Body of pancreas (tissue), 4 donors: ENCODE measurements around the gene NEDD4L. TPM values are rescaled to one million over a fixed set of nuclear protein-coding genes. Genes with fewer than 3 reads are reported as not detected.

Source experiments
- ATAC-seq: fragments of 150-250 bp; one replicate; pipeline ENCODE4 v1.9.1; 2016
- DNase-seq, 4 donors: peaks; one replicate each; pipeline ENCODE4 v3.0.0-alpha.2; 2019
- H3K27ac ChIP-seq, 4 donors: fragments of 200-600 bp; sonication (generic); 1 replicate in 3 of 4; 2 replicates in 1 of 4; pipeline versions ENCODE4 v1.5.1 to v1.6.1; 2016 to 2019; ENCODE audit warnings: mild to moderate bottlenecking in 1 of 4, mixed read lengths in 1 of 4, moderate library complexity in 1 of 4
- H3K27me3 ChIP-seq, 2 donors: fragments of 200-600 bp; sonication (generic); one replicate each; pipeline ENCODE4 v1.6.0; 2016; ENCODE audit warnings: mild to moderate bottlenecking in 1 of 2
- H3K36me3 ChIP-seq, 2 donors: fragments of 200-600 bp; sonication (generic); replicated peaks in 1 of 2; 2 replicates each; pipeline ENCODE4 v1.5.1; 2016; ENCODE audit warnings: low read depth in 2 of 2; ENCODE audit not compliant: insufficient read depth in 1 of 2
- H3K4me1 ChIP-seq: fragments of 200-600 bp; sonication (generic); one replicate; pipeline ENCODE4 v1.6.0; 2016
- H3K4me3 ChIP-seq, 2 donors: fragments of 200-600 bp; sonication (generic); 1 replicate in 1 of 2; 2 replicates in 1 of 2; pipeline ENCODE4 v1.5.1; 2016 to 2019
- H3K9me3 ChIP-seq, 3 donors: fragments of 200-600 bp; sonication (generic); 1 replicate in 2 of 3; 2 replicates in 1 of 3; pipeline ENCODE4 v1.5.1; 2016
- POLR2A ChIP-seq, 3 donors: fragments of 450-650 bp; IDR thresholded peaks; one replicate each; pipeline ENCODE4 v1.6.1; 2016; ENCODE audit warnings: antibody characterized with exemption in 3 of 3, mild to moderate bottlenecking in 2 of 3
- WGBS, 2 donors: methylation state at CpG; one replicate each; pipeline ENCODE4 v1.1.5; 2017; 5-methylcytosine and 5-hydroxymethylcytosine counted together
- intact Hi-C: fragments of 100-400 bp; cut with DNase I; formaldehyde crosslinking; loops from one replicate; pipeline ENCODE4 v1.15.1; 2023
- total RNA-seq, 2 donors: library from RNA; depleted of rRNA; stranded (reverse); fragments of >200 nt; gene quantifications; one replicate each; pipeline ENCODE4 v1.1.0, GENCODE V29; 2016
- TF ChIP-seq, protein P1 (sequence below), 7 experiments: fragments of 450-650 bp in 4 of 7; fragments of 200-600 bp in 3 of 7; sonication (generic) in 3 of 7; IDR thresholded peaks; one replicate each; pipeline ENCODE4 v1.5.1; 2016 to 2019; ENCODE audit warnings: antibody characterized with exemption in 7 of 7

Gene NEDD4L
- total RNA-seq, 2 donors from 2014 or later: 105 to 108 TPM

DNA sequence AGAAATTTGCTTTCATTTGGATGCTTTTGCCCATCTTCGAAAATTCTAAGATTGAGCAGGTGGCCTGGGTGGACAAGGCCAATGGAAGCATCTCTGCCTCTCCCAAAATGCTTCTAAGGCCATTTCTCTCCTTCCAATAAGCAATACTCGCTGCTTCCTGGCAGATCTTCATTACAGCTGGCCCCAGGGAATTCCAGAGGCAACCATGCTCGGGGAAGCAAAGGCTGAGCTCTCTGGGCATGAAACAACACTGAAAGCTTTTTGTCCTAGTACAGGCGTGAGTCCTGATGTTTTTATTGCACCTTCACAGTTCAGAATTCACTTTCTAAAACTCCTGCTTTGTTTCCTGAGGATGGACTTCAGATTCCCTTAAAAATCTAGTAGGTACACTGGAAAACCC, 11.8 kb upstream of the NEDD4L start:
- H3K36me3 ChIP-seq: no peaks in the 10 kb centered on the region
- intact Hi-C loops: loop anchor here (10.0 kb wide), 2 partner anchors 147 to 293 kb away; no protein-coding TSS in a partner anchor
- DNase-seq (no peak), ATAC-seq (no peak)
- H3K4me1 ChIP-seq: peaks cover 3% of the 10 kb centered on the region
- H3K27ac ChIP-seq: no peak overlapping the region
- no peaks in the 10 kb centered on the region for H3K9me3 ChIP-seq
- no peaks in the 10 kb centered on the region for H3K27me3 ChIP-seq
- TF ChIP-seq POLR2A (IDR thresholded peaks at IDR 0.05): no peak
- TF ChIP-seq, protein P1, sequence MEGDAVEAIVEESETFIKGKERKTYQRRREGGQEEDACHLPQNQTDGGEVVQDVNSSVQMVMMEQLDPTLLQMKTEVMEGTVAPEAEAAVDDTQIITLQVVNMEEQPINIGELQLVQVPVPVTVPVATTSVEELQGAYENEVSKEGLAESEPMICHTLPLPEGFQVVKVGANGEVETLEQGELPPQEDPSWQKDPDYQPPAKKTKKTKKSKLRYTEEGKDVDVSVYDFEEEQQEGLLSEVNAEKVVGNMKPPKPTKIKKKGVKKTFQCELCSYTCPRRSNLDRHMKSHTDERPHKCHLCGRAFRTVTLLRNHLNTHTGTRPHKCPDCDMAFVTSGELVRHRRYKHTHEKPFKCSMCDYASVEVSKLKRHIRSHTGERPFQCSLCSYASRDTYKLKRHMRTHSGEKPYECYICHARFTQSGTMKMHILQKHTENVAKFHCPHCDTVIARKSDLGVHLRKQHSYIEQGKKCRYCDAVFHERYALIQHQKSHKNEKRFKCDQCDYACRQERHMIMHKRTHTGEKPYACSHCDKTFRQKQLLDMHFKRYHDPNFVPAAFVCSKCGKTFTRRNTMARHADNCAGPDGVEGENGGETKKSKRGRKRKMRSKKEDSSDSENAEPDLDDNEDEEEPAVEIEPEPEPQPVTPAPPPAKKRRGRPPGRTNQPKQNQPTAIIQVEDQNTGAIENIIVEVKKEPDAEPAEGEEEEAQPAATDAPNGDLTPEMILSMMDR (IDR thresholded peaks at IDR 0.05): no peak
- no peak overlapping the region for H3K4me3 ChIP-seq
- 84% methylated on average over 4 of the region's 4 CpGs for WGBS, 2 donors

DNA sequence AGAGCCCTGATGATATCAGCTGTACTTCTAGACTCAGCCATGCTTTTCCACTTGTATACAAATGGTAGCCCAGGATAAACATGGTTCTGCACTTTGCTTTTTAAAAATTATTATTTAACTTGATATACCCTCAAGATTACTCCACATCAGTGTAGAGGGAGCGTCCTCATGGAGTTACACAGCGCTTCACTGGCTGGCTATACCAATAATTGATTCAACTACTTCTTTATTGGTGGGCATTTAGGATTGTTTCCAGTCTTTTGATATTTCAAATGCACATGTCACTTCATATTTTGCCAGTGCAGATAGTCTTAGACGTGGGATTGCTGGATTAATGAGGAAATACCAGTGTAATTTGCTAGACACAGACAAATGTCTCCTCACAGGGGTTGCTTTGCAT, 10.8 kb upstream of the NEDD4L start:
- DNase-seq: no peak
- TF ChIP-seq, protein P1 (IDR thresholded peaks at IDR 0.05): no peak
- no peak for TF ChIP-seq POLR2A (IDR thresholded peaks at IDR 0.05)
- H3K4me1 ChIP-seq: no peaks in the 10 kb centered on the region
- H3K27ac ChIP-seq: no peak overlapping the region
- no peaks in the 10 kb centered on the region for H3K9me3 ChIP-seq
- no peak overlapping the region for H3K4me3 ChIP-seq
- ATAC-seq: no peak
- intact Hi-C loops: loop anchor here (10.0 kb wide), 2 partner anchors 148 to 292 kb away; no protein-coding TSS in a partner anchor
- H3K36me3 ChIP-seq: no peaks in the 10 kb centered on the region
- H3K27me3 ChIP-seq: no peaks in the 10 kb centered on the region
- WGBS, 2 donors: 69 to 83% methylated on average over 3 of the region's 3 CpGs

DNA sequence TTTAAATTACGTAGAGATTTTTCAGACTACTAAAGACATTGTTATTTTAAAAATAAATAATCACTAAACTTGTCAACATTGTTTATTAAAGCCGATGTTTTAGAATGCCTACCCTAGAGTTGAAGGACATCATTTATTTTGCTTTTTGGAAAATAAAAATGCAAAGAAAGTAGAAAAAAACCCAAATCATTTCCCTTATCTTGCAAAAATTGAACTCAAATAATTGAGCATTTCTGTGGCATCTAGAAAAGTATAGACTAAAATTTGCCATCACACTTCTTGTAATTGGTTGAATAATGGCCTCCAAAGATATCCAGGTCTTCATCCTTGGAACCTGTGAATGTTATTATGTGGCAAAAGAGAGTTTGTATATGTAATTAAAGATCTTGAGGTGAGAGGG, 9.7 kb upstream of the NEDD4L start:
- H3K36me3 ChIP-seq: no peaks in the 10 kb centered on the region
- no peaks in the 10 kb centered on the region for H3K9me3 ChIP-seq
- ATAC-seq (no peak), DNase-seq (no peak)
- no peak overlapping the region for H3K4me3 ChIP-seq
- 85 to 92% methylated on average over 2 of the region's 2 CpGs for WGBS, 2 donors
- no peak overlapping the region for H3K27ac ChIP-seq
- no peaks in the 10 kb centered on the region for H3K27me3 ChIP-seq
- H3K4me1 ChIP-seq: no peaks in the 10 kb centered on the region
- TF ChIP-seq, protein P1 (IDR thresholded peaks at IDR 0.05): no peak
- no peak for TF ChIP-seq POLR2A (IDR thresholded peaks at IDR 0.05)
- intact Hi-C loops: loop anchor here (10.0 kb wide), 2 partner anchors 150 to 290 kb away; no protein-coding TSS in a partner anchor

DNA sequence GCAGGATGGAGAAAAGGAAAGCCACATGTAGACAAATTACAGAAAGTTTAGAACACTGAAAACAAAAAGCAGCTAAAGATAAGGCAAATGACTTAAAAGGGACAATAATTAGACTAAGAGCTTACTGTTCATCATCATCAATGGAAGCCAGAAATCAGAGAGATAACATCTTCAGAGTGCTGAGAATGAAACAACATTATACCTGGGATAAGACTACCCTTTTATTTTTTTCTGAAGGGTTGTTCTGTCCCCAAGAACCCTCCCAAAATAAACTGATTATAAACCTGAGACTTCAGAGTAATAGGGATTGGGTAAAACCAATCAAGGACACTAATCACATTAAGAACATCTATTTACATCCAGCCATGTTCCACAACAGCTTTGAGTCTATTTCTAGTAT, 6.9 kb upstream of the NEDD4L start:
- H3K27me3 ChIP-seq: no peaks in the 10 kb centered on the region
- no peaks in the 10 kb centered on the region for H3K9me3 ChIP-seq
- TF ChIP-seq POLR2A (IDR thresholded peaks at IDR 0.05): no peak
- TF ChIP-seq, protein P1 (IDR thresholded peaks at IDR 0.05): no peak
- intact Hi-C loops: loop anchor here (10.0 kb wide), 2 partner anchors 152 to 288 kb away; no protein-coding TSS in a partner anchor
- no peak for DNase-seq
- ATAC-seq: no peak
- H3K4me1 ChIP-seq: no peaks in the 10 kb centered on the region
- no peaks in the 10 kb centered on the region for H3K36me3 ChIP-seq
- H3K27ac ChIP-seq: no peak overlapping the region
- H3K4me3 ChIP-seq: no peak overlapping the region

DNA sequence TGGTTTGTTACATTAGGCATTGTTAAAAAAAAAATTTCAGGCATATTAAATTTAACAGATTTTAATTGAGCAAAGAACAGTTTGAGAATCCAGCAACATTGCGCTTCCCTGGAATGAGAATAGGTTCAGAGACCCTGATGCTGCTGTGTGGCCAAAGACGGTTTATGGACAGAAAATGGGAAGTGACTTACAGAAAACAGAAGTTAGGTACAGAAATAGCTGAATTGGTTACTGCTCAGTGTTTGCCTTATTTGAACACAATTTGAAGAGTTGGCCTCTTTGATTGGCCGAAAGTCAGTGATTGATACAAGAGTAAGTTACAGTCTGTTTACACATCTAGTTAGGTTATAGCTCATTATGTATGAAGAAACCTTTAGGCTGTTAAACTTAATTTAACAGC, 6.0 kb upstream of the NEDD4L start:
- Histone ChIP-seq H3K27ac (no peak overlapping the region), H3K4me1 (no peaks in the 10 kb centered on the region), H3K36me3 (no peaks in the 10 kb centered on the region), H3K9me3 (no peaks in the 10 kb centered on the region), H3K4me3 (no peak overlapping the region), H3K27me3 (no peaks in the 10 kb centered on the region)
- ATAC-seq: no peak
- 71 to 84% methylated on average over 3 of the region's 3 CpGs for WGBS, 2 donors
- intact Hi-C loops: loop anchor here (10.0 kb wide), 2 partner anchors 153 to 287 kb away; no protein-coding TSS in a partner anchor
- no peak for DNase-seq
- no peak for TF ChIP-seq POLR2A (IDR thresholded peaks at IDR 0.05)
- TF ChIP-seq, protein P1 (IDR thresholded peaks at IDR 0.05): no peak
